ENCODE data around the gene RPAP3. TPM values are rescaled to one million over a fixed set of nuclear protein-coding genes. Genes with fewer than 3 reads are reported as not detected.

The RPAP3 gene
- total and polyA plus RNA-seq, 9 of the 15 experiments (the other 6 are each of a cell fraction or from before 2014, with no cell fraction given), result 40.0 to 92.1 (median 54.1) TPM

GRCh38 chr12:47705566-47706425 is at the start of gene RPAP3 (continued):
- TF ChIP-seq THAP7 (CRISPR knock-in tag; IDR thresholded peaks at IDR 0.05) (no peak; the same call in 1 of the 2 replicates), ZNF57 (CRISPR knock-in tag; IDR thresholded peaks at IDR 0.05) (no peak), TCF3 (CRISPR knock-in tag; IDR thresholded peaks at IDR 0.05) (no peak), KDM5B (IDR thresholded peaks at IDR 0.05; ENCODE audit: insufficient replicate concordance, low read depth, low read length) (peak; percentile 93), NR1H2 (CRISPR knock-in tag; IDR thresholded peaks at IDR 0.05) (no peak), FUS (optimal IDR thresholded peaks at IDR 0.05; ENCODE audit: low read depth, low read length) (peak; percentile 33), MEIS2 (IDR thresholded peaks at IDR 0.05; ENCODE audit: partially characterized antibody) (no peak), NFYB (IDR thresholded peaks at IDR 0.05; ENCODE audit: extremely low read depth, insufficient read length) (no peak), TRIM24 (IDR thresholded peaks at IDR 0.05) (peak in 1 of 2 experiments; percentile 8; a peak in 1 of 4 replicates), ZNF717 (CRISPR knock-in tag; IDR thresholded peaks at IDR 0.05) (no peak), MTA3 (IDR thresholded peaks at IDR 0.05; ENCODE audit: borderline replicate concordance) (peak; percentile 92), ZNF124 (CRISPR knock-in tag; IDR thresholded peaks at IDR 0.05) (no peak), ZNF311 (CRISPR knock-in tag; IDR thresholded peaks at IDR 0.05) (no peak), IRF1 (CRISPR knock-in tag; IDR thresholded peaks at IDR 0.05; ENCODE audit: borderline replicate concordance) (no peak), SOX6 (IDR thresholded peaks at IDR 0.05) (peak; percentile 31; the same call in 1 of the 2 replicates), EP300 (IDR thresholded peaks at IDR 0.05; ENCODE audit: low read length) (peak; percentile 42; the same call in 1 of the 2 replicates), NFE2L1 (tag; IDR thresholded peaks at IDR 0.05; ENCODE audit: borderline replicate concordance, low read depth) (peak; percentile 29; the same call in 1 of the 2 replicates), NCOA4 (IDR thresholded peaks at IDR 0.05; ENCODE audit: partially characterized antibody) (no peak), HES1 (IDR thresholded peaks at IDR 0.05; ENCODE audit: low read depth) (no peak), PRMT5 (CRISPR knock-in tag; IDR thresholded peaks at IDR 0.05) (no peak), GABPA (tag; conservative IDR thresholded peaks at IDR 0.05; ENCODE audit: low read depth) (0 out of 2 replicates have a peak, but pooled peaks have one; percentile 34), HSF4 (CRISPR knock-in tag; IDR thresholded peaks at IDR 0.05; ENCODE audit: borderline replicate concordance) (no peak), STAT5B (CRISPR knock-in tag; IDR thresholded peaks at IDR 0.05) (no peak), MITF (IDR thresholded peaks at IDR 0.05) (no peak; the same call in 1 of the 2 replicates), BACH1 (tag; IDR thresholded peaks at IDR 0.05) (peak; percentile 85), ZBTB1 (CRISPR knock-in tag; IDR thresholded peaks at IDR 0.05; ENCODE audit: borderline replicate concordance, low read depth) (peak; percentile 100)

All from K562 (cell line).